Measurements from ENCODE around the gene NCLN.
"Not testable (repeated sequence)": the region's sequence is repeated elsewhere in the genome, so short reads cannot be mapped to it uniquely, and the experiment has no call there.

Gene NCLN

GRCh38 chr19:3190921-3191805, 5.4 kb downstream of the NCLN start:
- no peak for DNase-seq (ENCODE audit: low read depth in 1 of 2, low spot score in 1 of 2)
- in situ Hi-C loops (cut with HindIII; ENCODE audit: low pct_unique_long_range_greater_than_20kb, low sequenced_read_pairs): no loop called here
- TF ChIP-seq JUND (IDR thresholded peaks at IDR 0.05; ENCODE audit: low read depth): no peak

GRCh38 chr19:3191806-3192104, 6.0 kb downstream of the NCLN start:
- DNase-seq (ENCODE audit: low read depth in 1 of 2, low spot score in 1 of 2); in situ Hi-C loops (cut with HindIII; ENCODE audit: low pct_unique_long_range_greater_than_20kb, low sequenced_read_pairs): not testable (repeated sequence)

GRCh38 chr19:3192228-3192635, 6.5 kb downstream of the NCLN start:
- no peak for DNase-seq (ENCODE audit: low read depth in 1 of 2, low spot score in 1 of 2)
- TF ChIP-seq JUND (IDR thresholded peaks at IDR 0.05; ENCODE audit: low read depth): no peak
- in situ Hi-C loops (cut with HindIII; ENCODE audit: low pct_unique_long_range_greater_than_20kb, low sequenced_read_pairs): no loop called here

- no peak for TF ChIP-seq JUND (IDR thresholded peaks at IDR 0.05; ENCODE audit: low read depth)
- in situ Hi-C loops (cut with HindIII; ENCODE audit: low pct_unique_long_range_greater_than_20kb, low sequenced_read_pairs): no loop called here
- no peak for DNase-seq (ENCODE audit: low read depth in 1 of 2, low spot score in 1 of 2)
Observed at GRCh38 chr19:3192684-3193083, 7.0 kb downstream of the NCLN start.

- DNase-seq (ENCODE audit: low read depth in 1 of 2, low spot score in 1 of 2): no peak
- no peak for TF ChIP-seq JUND (IDR thresholded peaks at IDR 0.05; ENCODE audit: low read depth)
- in situ Hi-C loops (cut with HindIII; ENCODE audit: low pct_unique_long_range_greater_than_20kb, low sequenced_read_pairs): no loop called here
Observed at GRCh38 chr19:3193256-3194105, 7.8 kb downstream of the NCLN start.

- TF ChIP-seq JUND (IDR thresholded peaks at IDR 0.05; ENCODE audit: low read depth): no peak
- DNase-seq (ENCODE audit: low read depth in 1 of 2, low spot score in 1 of 2): no peak
- in situ Hi-C loops (cut with HindIII; ENCODE audit: low pct_unique_long_range_greater_than_20kb, low sequenced_read_pairs): no loop called here
Observed at GRCh38 chr19:3194106-3195087, 8.7 kb downstream of the NCLN start.

- in situ Hi-C loops (cut with HindIII; ENCODE audit: low pct_unique_long_range_greater_than_20kb, low sequenced_read_pairs): no loop called here
- no peak for TF ChIP-seq JUND (IDR thresholded peaks at IDR 0.05; ENCODE audit: low read depth)
- no peak for DNase-seq (ENCODE audit: low read depth in 1 of 2, low spot score in 1 of 2)
Observed at GRCh38 chr19:3196064-3196932, 10.6 kb downstream of the NCLN start.

- DNase-seq (ENCODE audit: low read depth in 1 of 2, low spot score in 1 of 2): no peak
- in situ Hi-C loops (cut with HindIII; ENCODE audit: low pct_unique_long_range_greater_than_20kb, low sequenced_read_pairs): no loop called here
- no peak for TF ChIP-seq JUND (IDR thresholded peaks at IDR 0.05; ENCODE audit: low read depth)
Observed at GRCh38 chr19:3196933-3197205, 11.1 kb downstream of the NCLN start.

- DNase-seq (ENCODE audit: low read depth in 1 of 2, low spot score in 1 of 2): no peak
- TF ChIP-seq JUND (IDR thresholded peaks at IDR 0.05; ENCODE audit: low read depth): no peak
- in situ Hi-C loops (cut with HindIII; ENCODE audit: low pct_unique_long_range_greater_than_20kb, low sequenced_read_pairs): no loop called here
Observed at GRCh38 chr19:3198901-3199700, 13.4 kb downstream of the NCLN start.

GRCh38 chr19:3201072-3201700, 15.5 kb downstream of the NCLN start:
- DNase-seq (ENCODE audit: low read depth in 1 of 2, low spot score in 1 of 2): no peak
- no peak for TF ChIP-seq JUND (IDR thresholded peaks at IDR 0.05; ENCODE audit: low read depth)
- in situ Hi-C loops (cut with HindIII; ENCODE audit: low pct_unique_long_range_greater_than_20kb, low sequenced_read_pairs): no loop called here

- in situ Hi-C loops (cut with HindIII; ENCODE audit: low pct_unique_long_range_greater_than_20kb, low sequenced_read_pairs): no loop called here
- TF ChIP-seq JUND (IDR thresholded peaks at IDR 0.05; ENCODE audit: low read depth): no peak
- DNase-seq (ENCODE audit: low read depth in 1 of 2, low spot score in 1 of 2): no peak
Observed at GRCh38 chr19:3201911-3202310, 16.2 kb downstream of the NCLN start.

All from T47D (cell line).